Stomach smooth muscle (tissue), 2 donors: ENCODE data around the gene CYB5R2.

ENCODE experiments used
- H3K27ac ChIP-seq: one replicate; pipeline ENCODE4 v1.7.0; 2013; ENCODE audit warnings: mild to moderate bottlenecking, low read length, inconsistent platforms
- H3K27me3 ChIP-seq, 2 donors: one replicate each; pipeline ENCODE4 v1.7.0; 2013; ENCODE audit warnings: low read length in 2 of 2; ENCODE audit not compliant: insufficient read depth in 2 of 2, control insufficient read depth in 1 of 2
- H3K36me3 ChIP-seq, 2 donors: one replicate each; pipeline ENCODE4 v1.7.0; 2013; ENCODE audit warnings: low read length in 2 of 2; ENCODE audit not compliant: control insufficient read depth in 2 of 2, insufficient read depth in 2 of 2
- H3K4me1 ChIP-seq: one replicate; pipeline ENCODE4 v1.7.0; 2013; ENCODE audit warnings: low read length; ENCODE audit not compliant: control insufficient read depth, insufficient read depth
- H3K4me3 ChIP-seq, 2 donors: one replicate each; pipeline ENCODE4 v1.7.0; 2013; ENCODE audit warnings: low read length in 2 of 2
- H3K9ac ChIP-seq, 2 donors: one replicate each; pipeline ENCODE4 v1.7.0; 2013; ENCODE audit warnings: low read length in 2 of 2, mild to moderate bottlenecking in 1 of 2
- H3K9me3 ChIP-seq, 2 donors: one replicate each; pipeline ENCODE4 v1.7.0; 2013; ENCODE audit warnings: low read length in 2 of 2; ENCODE audit not compliant: control insufficient read depth in 2 of 2
- donor health status: healthy.
- donor health status: Pancreatic carcinoma.

Gene CYB5R2

GRCh38 chr11:7654195-7654705 lies 19.1 kb downstream of the CYB5R2 start:
- no peaks in the 10 kb centered on the region for H3K9me3 ChIP-seq
- H3K4me1 ChIP-seq = peaks cover 3% of the 10 kb centered on the region
- no peak overlapping the region for H3K9ac ChIP-seq
- no peaks in the 10 kb centered on the region for H3K27me3 ChIP-seq
- no peak overlapping the region for H3K27ac ChIP-seq
- H3K4me3 ChIP-seq = no peak overlapping the region
- H3K36me3 ChIP-seq = peaks cover 2 to 22% of the 10 kb centered on the region in 2 donors

- H3K9ac ChIP-seq = no peak overlapping the region
- H3K4me3 ChIP-seq = no peak overlapping the region
- H3K27me3 ChIP-seq = no peaks in the 10 kb centered on the region
- H3K9me3 ChIP-seq = no peaks in the 10 kb centered on the region
- H3K36me3 ChIP-seq = peaks cover 2 to 24% of the 10 kb centered on the region in 2 donors
- no peak overlapping the region for H3K27ac ChIP-seq
- H3K4me1 ChIP-seq = no peaks in the 10 kb centered on the region
Observed at GRCh38 chr11:7651700-7652099, 21.6 kb downstream of the CYB5R2 start.

GRCh38 chr11:7651140-7651551 lies 22.2 kb downstream of the CYB5R2 start:
- H3K4me1 ChIP-seq = no peaks in the 10 kb centered on the region
- no peaks in the 10 kb centered on the region for H3K27me3 ChIP-seq
- no peaks in the 10 kb centered on the region for H3K9me3 ChIP-seq
- no peak overlapping the region for H3K9ac ChIP-seq
- H3K4me3 ChIP-seq = no peak overlapping the region
- H3K27ac ChIP-seq = no peak overlapping the region
- peaks cover 2 to 24% of the 10 kb centered on the region in 2 donors for H3K36me3 ChIP-seq

GRCh38 chr11:7648264-7648663 lies 25.0 kb downstream of the CYB5R2 start:
- H3K36me3 ChIP-seq = peaks cover 0 to 16% of the 10 kb centered on the region in 2 donors

GRCh38 chr11:7646866-7647265 lies 26.4 kb downstream of the CYB5R2 start:
- Histone ChIP-seq H3K27me3 (no peaks in the 10 kb centered on the region), H3K36me3 (peaks cover 0 to 13% of the 10 kb centered on the region in 2 donors), H3K9me3 (no peaks in the 10 kb centered on the region), H3K27ac (no peak overlapping the region), H3K4me3 (no peak overlapping the region), H3K4me1 (no peaks in the 10 kb centered on the region), H3K9ac (no peak overlapping the region)

More at GRCh38 chr11:7648264-7648663, 25.0 kb downstream of the CYB5R2 start:
- no peaks in the 10 kb centered on the region for H3K4me1 ChIP-seq
- H3K9me3 ChIP-seq = no peaks in the 10 kb centered on the region
- H3K27me3 ChIP-seq = no peaks in the 10 kb centered on the region
- H3K4me3 ChIP-seq = no peak overlapping the region
- H3K9ac ChIP-seq = no peak overlapping the region
- no peak overlapping the region for H3K27ac ChIP-seq

- H3K27me3 ChIP-seq = no peaks in the 10 kb centered on the region
- H3K4me3 ChIP-seq = no peak overlapping the region
- peaks cover 0 to 9% of the 10 kb centered on the region in 2 donors for H3K36me3 ChIP-seq
- no peaks in the 10 kb centered on the region for H3K4me1 ChIP-seq
- no peaks in the 10 kb centered on the region for H3K9me3 ChIP-seq
- H3K27ac ChIP-seq = no peak overlapping the region
- H3K9ac ChIP-seq = no peak overlapping the region
Observed at GRCh38 chr11:7645206-7645605, 28.1 kb downstream of the CYB5R2 start.

GRCh38 chr11:7643314-7643713 lies 30.0 kb downstream of the CYB5R2 start:
- H3K36me3 ChIP-seq = peaks cover 0 to 5% of the 10 kb centered on the region in 2 donors
- H3K4me3 ChIP-seq = no peak overlapping the region
- H3K9ac ChIP-seq = no peak overlapping the region
- H3K9me3 ChIP-seq = no peaks in the 10 kb centered on the region
- H3K4me1 ChIP-seq = no peaks in the 10 kb centered on the region
- no peaks in the 10 kb centered on the region for H3K27me3 ChIP-seq
- H3K27ac ChIP-seq = no peak overlapping the region

- H3K4me3 ChIP-seq = no peak overlapping the region
- H3K27ac ChIP-seq = no peak overlapping the region
- peaks cover 0 to 4% of the 10 kb centered on the region in 2 donors for H3K36me3 ChIP-seq
- H3K4me1 ChIP-seq = peaks cover 1% of the 10 kb centered on the region
- no peaks in the 10 kb centered on the region for H3K9me3 ChIP-seq
- no peaks in the 10 kb centered on the region for H3K27me3 ChIP-seq
- H3K9ac ChIP-seq = no peak overlapping the region
Observed at GRCh38 chr11:7642747-7643146, 30.6 kb downstream of the CYB5R2 start.

GRCh38 chr11:7640816-7641215 lies 32.5 kb downstream of the CYB5R2 start:
- peaks cover 0 to 6% of the 10 kb centered on the region in 2 donors for H3K36me3 ChIP-seq
- H3K9me3 ChIP-seq = no peaks in the 10 kb centered on the region
- H3K4me3 ChIP-seq = no peak overlapping the region
- no peaks in the 10 kb centered on the region for H3K27me3 ChIP-seq
- no peak overlapping the region for H3K27ac ChIP-seq
- peaks cover 2% of the 10 kb centered on the region for H3K4me1 ChIP-seq
- H3K9ac ChIP-seq = no peak overlapping the region

GRCh38 chr11:7639643-7640025 lies 33.7 kb downstream of the CYB5R2 start:
- Histone ChIP-seq H3K9ac (no peak overlapping the region), H3K4me1 (peaks cover 2% of the 10 kb centered on the region), H3K27me3 (no peaks in the 10 kb centered on the region), H3K36me3 (peaks cover 0 to 10% of the 10 kb centered on the region in 2 donors), H3K4me3 (no peak overlapping the region), H3K27ac (peak overlapping the region; percentile 18), H3K9me3 (no peaks in the 10 kb centered on the region)

- Histone ChIP-seq H3K4me3 (no peak overlapping the region), H3K4me1 (peaks cover 2% of the 10 kb centered on the region), H3K9ac (no peak overlapping the region), H3K36me3 (peaks cover 0 to 12% of the 10 kb centered on the region in 2 donors), H3K9me3 (no peaks in the 10 kb centered on the region), H3K27me3 (no peaks in the 10 kb centered on the region), H3K27ac (peak overlapping the region; percentile 18)
Observed at GRCh38 chr11:7638710-7639642, 34.3 kb downstream of the CYB5R2 start.
